Erythroblast (primary cell): Measurements from ENCODE around the gene SNCG.
"Not testable (repeated sequence)": the region's sequence is repeated elsewhere in the genome, so short reads cannot be mapped to it uniquely, and the experiment has no call there.

Experiments used
- DNase-seq, 2 experiments: peaks; one replicate each; lab custom pipeline; 2025; lab: John Stamatoyannopoulos, UW
- GATA1 ChIP-seq: IDR thresholded peaks from 2 replicates; pipeline ENCODE4 v1.6.1; 2011; ENCODE audit warnings: low read depth, mild to moderate bottlenecking, control low read depth, low read length, moderate library complexity
- POLR2A ChIP-seq: IDR thresholded peaks from 2 replicates; pipeline ENCODE4 v1.6.1; 2011; ENCODE audit warnings: mild to moderate bottlenecking, low read length

SNCG gene

DNA sequence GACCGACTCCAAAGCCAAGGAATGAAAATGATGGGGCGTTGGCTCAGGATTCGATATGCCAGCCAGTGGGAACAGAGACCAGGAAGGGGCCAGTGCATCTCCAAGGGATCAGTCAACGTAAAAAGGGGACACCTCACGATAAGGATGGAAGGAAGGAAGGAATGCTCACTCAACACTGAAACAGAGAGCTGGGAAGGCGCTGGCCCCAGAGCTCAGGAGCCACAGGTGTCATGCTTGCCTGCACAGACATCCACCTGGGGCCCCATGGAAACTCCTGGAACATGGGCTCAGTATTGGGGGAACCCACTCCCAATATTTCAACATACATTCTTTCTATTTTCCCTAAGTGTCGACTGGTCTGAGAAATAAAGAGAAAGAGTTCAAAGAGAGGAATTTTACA, 6.3 kb upstream of the SNCG start:
- no peak for DNase-seq
- TF ChIP-seq POLR2A, result no peak
- TF ChIP-seq GATA1, result no peak

- not testable (repeated sequence) for DNase-seq
These were observed 5.7 kb upstream of the SNCG start for GRCh38 chr10:86952697-86953096.

- TF ChIP-seq GATA1, result no peak
- no peak for TF ChIP-seq POLR2A
- DNase-seq, result no peak
These were observed 4.4 kb upstream of the SNCG start for GRCh38 chr10:86953747-86954680.

DNA sequence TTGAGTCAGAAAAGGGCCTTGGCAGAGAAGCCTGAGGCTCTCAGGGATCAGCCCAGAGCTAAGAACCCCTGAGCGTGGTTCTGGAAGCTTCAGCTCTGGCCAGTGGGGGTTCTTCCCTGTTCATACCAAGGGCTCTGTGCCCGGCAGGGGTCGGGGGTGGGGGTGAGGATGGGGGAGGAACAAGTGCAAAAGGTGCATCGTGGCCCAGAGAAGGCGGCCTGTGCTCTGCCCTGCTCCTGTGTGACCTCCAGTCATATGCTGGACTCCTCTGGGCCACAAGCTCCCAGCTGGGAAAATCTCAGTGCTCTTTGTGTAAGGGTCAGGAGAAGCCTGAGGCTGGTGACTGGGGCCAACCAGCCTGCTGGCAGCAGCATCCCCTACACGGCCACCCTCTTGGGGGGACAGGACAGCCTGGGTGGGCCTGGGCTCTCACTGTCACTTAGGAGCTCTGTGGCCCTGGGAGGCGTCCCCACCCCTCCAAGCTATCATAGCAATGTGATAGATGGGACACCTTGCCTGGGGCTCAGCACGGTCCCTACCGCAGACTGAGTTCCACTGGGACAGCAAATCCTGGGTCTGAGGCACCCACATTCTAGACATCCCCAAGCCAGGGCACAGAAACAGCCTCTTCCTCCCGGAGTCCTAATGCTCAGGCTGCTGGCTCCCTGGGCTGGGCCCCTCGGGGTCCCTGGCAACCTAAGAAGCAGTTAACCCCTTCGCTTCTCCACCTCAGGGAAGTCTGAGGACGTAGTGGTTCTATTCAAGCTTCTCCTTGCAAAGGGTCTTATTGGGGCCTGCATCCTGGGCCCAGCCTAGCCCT, 3.5 kb upstream of the SNCG start:
- DNase-seq, result no peak
- TF ChIP-seq POLR2A (no peak), GATA1 (no peak)

- TF ChIP-seq GATA1, result no peak
- TF ChIP-seq POLR2A, result no peak
- no peak for DNase-seq
These were observed 2.8 kb upstream of the SNCG start for GRCh38 chr10:86955501-86956194.

GRCh38 chr10:86956195-86956847, 2.1 kb upstream of the SNCG start:
- DNase-seq, result no peak
- TF ChIP-seq POLR2A (no peak), GATA1 (no peak)

GRCh38 chr10:86956848-86957448, 1.5 kb upstream of the SNCG start:
- no peak for TF ChIP-seq POLR2A
- no peak for TF ChIP-seq GATA1
- DNase-seq, result no peak

DNA sequence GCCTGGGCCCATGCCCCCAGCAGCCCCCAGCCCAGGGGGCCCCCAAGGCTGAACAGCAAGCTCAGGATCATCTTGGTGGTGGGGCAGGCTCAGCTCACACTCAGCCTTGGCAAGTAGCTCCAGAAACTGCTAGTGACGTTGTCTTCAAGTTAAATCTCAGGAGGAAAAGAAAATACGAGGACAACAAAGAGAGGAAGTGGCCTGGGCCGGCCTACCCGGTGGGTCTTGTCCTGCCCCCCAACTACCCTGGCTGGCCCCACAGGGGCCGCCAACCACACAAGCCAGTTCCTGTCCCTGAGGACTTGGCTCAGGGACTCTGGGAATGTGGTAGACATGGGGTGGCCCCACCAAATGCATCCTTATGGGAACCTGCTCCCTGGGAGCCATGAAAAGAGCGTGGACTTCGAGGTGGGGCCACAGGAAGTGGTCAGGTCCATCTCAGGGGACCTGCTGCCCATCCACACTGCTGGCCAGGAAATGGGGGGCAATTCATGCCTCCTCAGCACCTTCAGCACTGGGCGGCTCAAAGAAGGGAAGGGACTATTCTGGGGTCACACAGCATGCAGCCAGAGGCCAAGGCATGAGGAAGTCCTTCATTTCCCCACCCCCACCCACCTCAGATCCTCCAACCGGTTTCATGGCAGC, 806 bp upstream of the SNCG start, which contains the start of gene MMRN2:
Gene MMRN2, minus strand, starts transcription at position 145 of the 645 bp plus-strand sequence. Its CDS starts 74 bp downstream, at position 71.
- TF ChIP-seq POLR2A (no peak), GATA1 (no peak)
- no peak for DNase-seq

DNA sequence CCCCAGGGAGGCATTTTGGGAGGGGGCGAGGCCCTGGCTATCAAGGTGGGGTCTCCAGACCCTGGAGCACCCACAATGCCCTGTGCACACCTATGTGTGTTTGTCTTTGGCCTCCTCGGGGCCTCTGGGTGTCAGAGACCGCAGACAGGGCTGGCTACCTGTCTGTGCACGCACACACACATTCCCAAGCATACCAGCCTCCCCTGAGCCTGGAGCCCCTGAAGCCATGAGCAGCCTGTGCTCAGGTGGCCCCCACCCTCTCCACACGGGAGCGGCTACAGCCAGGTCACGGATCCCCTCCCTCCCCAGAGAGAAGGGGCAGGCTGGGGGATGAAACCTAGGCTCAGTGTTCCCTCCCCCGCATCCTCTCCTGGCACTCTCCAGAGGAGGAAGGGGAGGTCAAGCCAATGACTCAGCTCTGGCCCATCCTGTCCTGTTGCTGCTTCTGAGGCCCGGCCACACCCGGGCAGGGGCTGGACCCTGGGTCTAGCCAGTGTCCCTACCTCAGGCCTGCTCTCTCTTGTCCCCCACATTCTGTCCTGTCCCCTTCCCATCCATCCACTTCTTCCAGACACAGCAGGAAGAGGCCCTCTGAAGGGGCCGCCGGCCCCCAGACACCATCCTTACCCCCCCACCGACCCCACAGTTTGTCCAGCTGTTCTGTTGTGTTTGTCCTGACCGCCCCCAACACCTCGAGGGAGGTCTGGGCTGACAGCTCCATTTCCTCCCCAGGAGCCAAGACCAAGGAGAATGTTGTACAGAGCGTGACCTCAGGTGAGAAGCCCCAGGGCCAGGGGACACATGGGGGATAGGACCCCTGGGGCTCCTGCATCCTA, 720 bp downstream of the SNCG start:
- DNase-seq, result no peak
- no peak for TF ChIP-seq POLR2A
- TF ChIP-seq GATA1, result no peak

DNA sequence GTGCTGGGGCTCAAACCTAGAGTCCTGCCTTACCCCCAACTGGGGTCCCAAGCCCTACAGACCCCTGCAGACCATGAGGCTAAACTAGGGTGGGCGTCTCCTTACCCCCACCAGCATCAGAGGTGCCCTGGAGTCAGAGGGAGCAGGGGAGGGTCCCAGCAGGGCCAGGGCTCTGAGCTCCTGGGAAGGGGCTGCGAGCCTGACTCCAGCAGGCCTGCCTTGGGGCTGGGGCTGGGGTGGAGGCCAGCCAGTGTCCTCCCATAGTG, 1.3 kb downstream of the SNCG start:
- TF ChIP-seq GATA1 (no peak), POLR2A (no peak)
- DNase-seq, result no peak

DNA sequence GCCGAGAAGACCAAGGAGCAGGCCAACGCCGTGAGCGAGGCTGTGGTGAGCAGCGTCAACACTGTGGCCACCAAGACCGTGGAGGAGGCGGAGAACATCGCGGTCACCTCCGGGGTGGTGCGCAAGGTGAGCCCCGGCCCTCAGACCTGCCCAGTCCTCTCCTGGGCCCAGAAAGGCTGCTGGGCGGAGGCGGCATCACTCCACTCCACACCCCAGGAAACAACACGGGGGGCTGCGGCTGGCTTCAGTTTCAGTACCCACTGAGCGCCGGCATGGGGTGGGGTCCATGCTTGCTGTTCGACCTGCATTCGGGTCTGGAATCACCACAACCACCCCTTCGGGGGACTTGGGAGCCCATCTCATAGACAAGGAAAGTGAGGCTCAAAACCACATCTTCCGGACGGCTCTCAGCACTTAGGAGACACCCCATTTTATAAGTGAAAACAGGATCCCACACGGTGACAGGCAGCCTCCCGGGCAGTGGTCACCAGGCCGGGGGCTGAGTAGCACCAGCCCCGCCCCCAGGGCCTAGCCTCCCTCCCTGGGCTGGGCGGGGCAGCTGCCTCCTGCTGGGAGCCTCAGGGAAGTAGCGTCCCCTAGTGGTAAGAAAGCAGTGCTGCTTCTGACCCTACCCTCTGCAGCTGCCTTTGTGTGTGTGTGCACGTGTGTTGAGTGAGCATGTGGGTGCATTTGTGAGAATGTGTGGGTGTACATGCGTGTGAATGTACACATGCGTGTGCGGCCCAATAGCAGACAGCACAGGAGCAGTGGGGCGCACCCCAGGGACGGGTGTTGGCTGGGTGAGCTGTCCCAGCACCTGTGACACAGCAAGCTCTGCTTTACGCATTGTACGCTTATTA, 1.8 kb downstream of the SNCG start:
- no peak for TF ChIP-seq POLR2A
- no peak for TF ChIP-seq GATA1
- peak; percentile 76 to 79 for DNase-seq
